ENCODE measurements around the gene POLR3GL.

GRCh38 chr1:145962157-145963102 lies 2.1 kb upstream of the POLR3GL start:
- TF ChIP-seq CTCF (IDR thresholded peaks at IDR 0.05), result no peak
- no peak for TF ChIP-seq POLR2A (IDR thresholded peaks at IDR 0.05)
